ENCODE results near the gene PDIA2. TPM values are rescaled to one million over a fixed set of nuclear protein-coding genes. Genes with fewer than 3 reads are reported as not detected.
"Not testable (repeated sequence)": the region's sequence is repeated elsewhere in the genome, so short reads cannot be mapped to it uniquely, and the experiment has no call there.

Gene PDIA2
- total RNA-seq, 4 donors from 2014 or later: 0.81 to 0.93 TPM; not detected in 2

GRCh38 chr16:330741-331140 is 47.8 kb downstream of the PDIA2 start:
- no peaks in the 10 kb centered on the region for H3K27me3 ChIP-seq
- H3K36me3 ChIP-seq: peaks cover 0 to 7% of the 10 kb centered on the region in 2 donors
- 86 to 88% methylated on average over 2 of the region's 2 CpGs for WGBS, 2 donors (ENCODE audit: low coverage in 1 of 2)
- H3K4me1 ChIP-seq: peaks cover 0 to 60% (median 12%) of the 10 kb centered on the region in 3 donors
- no peaks in the 10 kb centered on the region for H3K9me3 ChIP-seq
- TF ChIP-seq CTCF (IDR thresholded peaks at IDR 0.05) (no peak), EP300 (IDR thresholded peaks at IDR 0.05) (no peak), POLR2AphosphoS5 (IDR thresholded peaks at IDR 0.05) (no peak), POLR2A (IDR thresholded peaks at IDR 0.05) (no peak)
- no peak for ATAC-seq
- no peak overlapping the region for H3K27ac ChIP-seq
- H3K4me3 ChIP-seq: no peak overlapping the region

GRCh38 chr16:331181-331814 is 48.3 kb downstream of the PDIA2 start:
- ATAC-seq, H3K36me3 ChIP-seq, H3K27ac ChIP-seq, H3K27me3 ChIP-seq, H3K4me3 ChIP-seq, H3K9me3 ChIP-seq: not testable (repeated sequence)
- H3K4me1 ChIP-seq: peaks cover 0 to 57% (median 12%) of the 10 kb centered on the region in 3 donors
- WGBS, 2 donors (ENCODE audit: low coverage in 1 of 2): 45 to 61% methylated on average over 4 to 6 of the region's 6 CpGs

GRCh38 chr16:333406-334094 is 50.6 kb downstream of the PDIA2 start:
- H3K4me3 ChIP-seq: no peak overlapping the region
- 40% methylated on average over 3 of the region's 6 CpGs; no CpG with 5 or more reads in 1 of the 2 donors for WGBS, 2 donors (ENCODE audit: low coverage in 1 of 2)
- H3K27ac ChIP-seq: no peak overlapping the region
- peaks cover 0 to 48% (median 4%) of the 10 kb centered on the region in 3 donors for H3K4me1 ChIP-seq
- no peak for ATAC-seq
- no peak for TF ChIP-seq EP300 (IDR thresholded peaks at IDR 0.05)
- no peak for TF ChIP-seq POLR2A (IDR thresholded peaks at IDR 0.05)
- no peak for TF ChIP-seq POLR2AphosphoS5 (IDR thresholded peaks at IDR 0.05)
- H3K27me3 ChIP-seq: no peaks in the 10 kb centered on the region
- no peaks in the 10 kb centered on the region for H3K9me3 ChIP-seq
- H3K36me3 ChIP-seq: peaks cover 0 to 7% of the 10 kb centered on the region in 2 donors

- ATAC-seq, H3K27ac ChIP-seq, H3K4me3 ChIP-seq, H3K36me3 ChIP-seq, H3K9me3 ChIP-seq, H3K27me3 ChIP-seq: not testable (repeated sequence)
- WGBS, 2 donors (ENCODE audit: low coverage in 1 of 2): 80 to 96% methylated on average over 1 to 3 of the region's 5 CpGs
- peaks cover 0 to 45% (median 4%) of the 10 kb centered on the region in 3 donors for H3K4me1 ChIP-seq
Measured at GRCh38 chr16:334164-334832, 51.3 kb downstream of the PDIA2 start.

GRCh38 chr16:334861-335632 is 52.1 kb downstream of the PDIA2 start:
- H3K27ac ChIP-seq, ATAC-seq, H3K36me3 ChIP-seq, H3K9me3 ChIP-seq, H3K4me3 ChIP-seq, H3K27me3 ChIP-seq: not testable (repeated sequence)
- WGBS, 2 donors (ENCODE audit: low coverage in 1 of 2): 84 to 86% methylated on average over 4 to 5 of the region's 11 CpGs
- peaks cover 0 to 49% (median 8%) of the 10 kb centered on the region in 3 donors for H3K4me1 ChIP-seq

GRCh38 chr16:336269-336668 is 53.3 kb downstream of the PDIA2 start:
- no peak for TF ChIP-seq POLR2A (IDR thresholded peaks at IDR 0.05)
- no peak for TF ChIP-seq CTCF (IDR thresholded peaks at IDR 0.05)
- TF ChIP-seq EP300 (IDR thresholded peaks at IDR 0.05): no peak
- ATAC-seq: no peak
- H3K27ac ChIP-seq: no peak overlapping the region
- 81 to 94% methylated on average over 5 to 9 of the region's 11 CpGs for WGBS, 2 donors (ENCODE audit: low coverage in 1 of 2)
- no peaks in the 10 kb centered on the region for H3K9me3 ChIP-seq
- peaks cover 0 to 4% of the 10 kb centered on the region in 2 donors for H3K36me3 ChIP-seq
- H3K4me1 ChIP-seq: peaks cover 0 to 37% (median 4%) of the 10 kb centered on the region in 3 donors
- H3K27me3 ChIP-seq: no peaks in the 10 kb centered on the region
- H3K4me3 ChIP-seq: no peak overlapping the region

Other genes starting within 250 kb of the PDIA2 start
- gene POLR3K, start 229.6 kb upstream of the PDIA2 start, total RNA-seq: 1 to 10 TPM; 2.6 to 5.1 (median 4.5) TPM
- gene SNRNP25, start 229.3 kb upstream of the PDIA2 start, total RNA-seq: 10 to 100 TPM; 25.6 to 34.4 (median 28.5) TPM
- gene RHBDF1, start 210.5 kb upstream of the PDIA2 start, total RNA-seq: 10 to 100 TPM; 21.0 to 52.3 (median 33.0) TPM
- gene MPG, start 204.9 kb upstream of the PDIA2 start, total RNA-seq: 100 to 1,000 TPM in 2 of 4 donors, 10 to 100 TPM in 2; 57.4 to 114 (median 92.4) TPM
- gene NPRL3, start 144.5 kb upstream of the PDIA2 start, total RNA-seq: 10 to 100 TPM in 3 of 4 donors, 1 to 10 TPM in 1; 6.5 to 15.7 (median 13.9) TPM
- gene HBZ, start 130.5 kb upstream of the PDIA2 start, total RNA-seq: not detected
- gene HBM, start 117.2 kb upstream of the PDIA2 start, total RNA-seq: 1 to 10 TPM in 1 of 4 donors, not detected in 3; 3.0 TPM
- gene HBA2, start 110.3 kb upstream of the PDIA2 start, total RNA-seq: 10 to 100 TPM in 3 of 4 donors, not detected in 1; 40.9 to 72.6 (median 57.7) TPM
- 10 to 100 TPM in 3 of 4 donors, not detected in 1; 15.5 to 96.7 (median 53.1) TPM for gene HBA1, start 106.5 kb upstream of the PDIA2 start, total RNA-seq
- not detected for gene HBQ1, start 102.7 kb upstream of the PDIA2 start, total RNA-seq
- 100 to 1,000 TPM in 1 of 4 donors, 10 to 100 TPM in 3; 34.7 to 112 (median 59.6) TPM for gene LUC7L, start 53.7 kb upstream of the PDIA2 start, total RNA-seq
- gene FAM234A, start 48.3 kb upstream of the PDIA2 start, total RNA-seq: 100 to 1,000 TPM in 2 of 4 donors, 10 to 100 TPM in 2; 54.5 to 123 (median 93.2) TPM
- 10 to 100 TPM in 2 of 4 donors, 1 to 10 TPM in 2; 3.0 to 11.5 (median 10.1) TPM for gene RGS11, start 7.2 kb upstream of the PDIA2 start, total RNA-seq
- 1 to 10 TPM; 1.2 to 2.7 (median 1.8) TPM for gene ARHGDIG, start 2.6 kb upstream of the PDIA2 start, total RNA-seq
- gene AXIN1, start 69.6 kb downstream of the PDIA2 start, total RNA-seq: 10 to 100 TPM; 26.0 to 58.8 (median 32.9) TPM
- gene MRPL28, start 87.4 kb downstream of the PDIA2 start, total RNA-seq: 10 to 100 TPM; 47.7 to 93.5 (median 55.8) TPM
- gene PGAP6, start 98.8 kb downstream of the PDIA2 start, total RNA-seq: 10 to 100 TPM; 19.9 to 47.6 (median 24.3) TPM
- 100 to 1,000 TPM in 3 of 4 donors, 10 to 100 TPM in 1; 61.1 to 169 (median 136) TPM for gene NME4, start 114.0 kb downstream of the PDIA2 start, total RNA-seq
- gene DECR2, start 118.7 kb downstream of the PDIA2 start, total RNA-seq: 10 to 100 TPM; 11.7 to 25.4 (median 19.9) TPM
- 10 to 100 TPM; 47.4 to 88.9 (median 58.6) TPM for gene RAB11FIP3, start 142.5 kb downstream of the PDIA2 start, total RNA-seq
- gene CAPN15, start 244.5 kb downstream of the PDIA2 start, total RNA-seq: 10 to 100 TPM; 21.8 to 42.7 (median 29.2) TPM